Coronary artery (tissue), 2 donors: Measurements from ENCODE around the gene DYNC2H1.
A peak's percentile ranks its signal among the peaks of the same experiment; 100 is the strongest.

Experiments
- DNase-seq: peaks from one replicate; pipeline ENCODE4 v3.0.0-alpha.2; 2017; ENCODE audit warnings: low spot score
- H3K27ac ChIP-seq, 2 donors: fragments of 200-600 bp; sonication (generic); one replicate each; pipeline ENCODE4 v1.5.1; 2016 to 2019
- H3K4me3 ChIP-seq: fragments of 200-600 bp; sonication (generic); 2 replicates; pipeline ENCODE4 v1.5.1; 2016; ENCODE audit warnings: mild to moderate bottlenecking, moderate library complexity
- TF ChIP-seq, protein P1 (sequence below): fragments of 200-600 bp; sonication (generic); IDR thresholded peaks from one replicate; pipeline ENCODE4 v1.5.1; 2019; ENCODE audit warnings: antibody characterized with exemption

DYNC2H1 gene

GRCh38 chr11:103091801-103092524 is 17.3 kb upstream of the DYNC2H1 start, which contains the start of gene DCUN1D5:
DCUN1D5 (minus strand) TSS chr11:103092160; CDS start chr11:103091872, 288 bp downstream.
- H3K4me3 ChIP-seq, result peak within 1 kb of the TSS; percentile 96
- TF ChIP-seq, protein P1, sequence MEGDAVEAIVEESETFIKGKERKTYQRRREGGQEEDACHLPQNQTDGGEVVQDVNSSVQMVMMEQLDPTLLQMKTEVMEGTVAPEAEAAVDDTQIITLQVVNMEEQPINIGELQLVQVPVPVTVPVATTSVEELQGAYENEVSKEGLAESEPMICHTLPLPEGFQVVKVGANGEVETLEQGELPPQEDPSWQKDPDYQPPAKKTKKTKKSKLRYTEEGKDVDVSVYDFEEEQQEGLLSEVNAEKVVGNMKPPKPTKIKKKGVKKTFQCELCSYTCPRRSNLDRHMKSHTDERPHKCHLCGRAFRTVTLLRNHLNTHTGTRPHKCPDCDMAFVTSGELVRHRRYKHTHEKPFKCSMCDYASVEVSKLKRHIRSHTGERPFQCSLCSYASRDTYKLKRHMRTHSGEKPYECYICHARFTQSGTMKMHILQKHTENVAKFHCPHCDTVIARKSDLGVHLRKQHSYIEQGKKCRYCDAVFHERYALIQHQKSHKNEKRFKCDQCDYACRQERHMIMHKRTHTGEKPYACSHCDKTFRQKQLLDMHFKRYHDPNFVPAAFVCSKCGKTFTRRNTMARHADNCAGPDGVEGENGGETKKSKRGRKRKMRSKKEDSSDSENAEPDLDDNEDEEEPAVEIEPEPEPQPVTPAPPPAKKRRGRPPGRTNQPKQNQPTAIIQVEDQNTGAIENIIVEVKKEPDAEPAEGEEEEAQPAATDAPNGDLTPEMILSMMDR, result no peak

GRCh38 chr11:103097279-103097678 is 11.9 kb upstream of the DYNC2H1 start:
- H3K4me3 ChIP-seq, result no peak overlapping the region
- DNase-seq, result no peak
- no peak overlapping the region for H3K27ac ChIP-seq
- TF ChIP-seq, protein P1, result no peak

More at GRCh38 chr11:103091801-103092524, 17.3 kb upstream of the DYNC2H1 start, which contains the start of gene DCUN1D5:
- DNase-seq, result peak; percentile 98
- peak within 1 kb of the TSS; percentile 59 to 74 for H3K27ac ChIP-seq

DNA sequence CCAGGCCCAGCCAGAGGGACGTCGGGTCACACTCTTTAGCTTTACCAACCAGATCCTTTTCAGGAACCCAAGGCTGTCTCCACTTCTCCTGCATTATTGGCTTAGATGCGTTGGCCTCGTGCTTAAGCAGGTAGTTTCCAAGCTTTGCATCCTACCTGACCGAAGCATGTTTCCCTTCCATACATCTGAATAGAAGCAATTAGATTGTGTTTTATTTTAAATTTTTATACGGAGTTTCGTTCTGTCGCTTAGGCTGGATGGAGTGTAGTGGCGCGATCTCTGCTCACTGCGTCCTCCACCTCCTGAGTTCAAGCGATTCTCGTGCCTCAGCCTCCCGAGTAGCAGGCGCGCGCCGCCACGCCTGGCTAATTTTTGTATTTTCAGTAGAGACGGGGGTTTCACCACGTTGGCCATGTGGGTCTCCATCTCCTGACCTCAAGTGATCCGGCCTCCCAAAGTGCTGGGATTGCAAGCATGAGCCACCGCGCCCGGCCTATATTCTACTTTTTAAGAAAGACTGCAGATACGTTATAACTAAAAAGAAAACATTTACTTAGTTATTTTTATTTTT is 677 bp downstream of the DYNC2H1 start:
- peak overlapping the region; percentile 85 for H3K4me3 ChIP-seq
- no peak for DNase-seq
- peak overlapping the region; percentile 62 to 84 for H3K27ac ChIP-seq
- TF ChIP-seq, protein P1, result no peak

DNA sequence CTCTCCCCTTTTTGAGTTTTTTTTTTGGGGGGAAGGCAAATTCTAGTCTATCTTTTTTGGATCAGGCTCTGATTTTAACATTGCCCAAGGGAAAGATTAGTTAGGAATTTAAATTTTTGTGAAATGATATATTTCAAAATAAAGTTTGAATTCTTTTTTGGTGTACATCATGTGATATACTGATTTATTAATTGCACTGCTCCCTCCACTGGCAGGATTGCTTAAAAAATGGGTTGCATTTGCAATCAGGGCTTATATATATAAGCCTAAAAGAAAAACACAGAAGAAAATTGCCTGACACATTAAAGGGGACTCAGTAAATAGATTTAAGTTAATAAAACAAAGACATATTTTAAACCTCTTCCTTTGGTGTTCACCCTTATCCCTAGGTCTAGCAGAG is 1.2 kb downstream of the DYNC2H1 start:
- Histone ChIP-seq H3K27ac (no peak overlapping the region), H3K4me3 (peak overlapping the region; percentile 85)
- TF ChIP-seq, protein P1, result no peak
- DNase-seq, result no peak

GRCh38 chr11:103111400-103111799 is 2.2 kb downstream of the DYNC2H1 start:
- H3K4me3 ChIP-seq, result no peak overlapping the region
- DNase-seq, result no peak
- no peak overlapping the region for H3K27ac ChIP-seq
- TF ChIP-seq, protein P1, result no peak

DNA sequence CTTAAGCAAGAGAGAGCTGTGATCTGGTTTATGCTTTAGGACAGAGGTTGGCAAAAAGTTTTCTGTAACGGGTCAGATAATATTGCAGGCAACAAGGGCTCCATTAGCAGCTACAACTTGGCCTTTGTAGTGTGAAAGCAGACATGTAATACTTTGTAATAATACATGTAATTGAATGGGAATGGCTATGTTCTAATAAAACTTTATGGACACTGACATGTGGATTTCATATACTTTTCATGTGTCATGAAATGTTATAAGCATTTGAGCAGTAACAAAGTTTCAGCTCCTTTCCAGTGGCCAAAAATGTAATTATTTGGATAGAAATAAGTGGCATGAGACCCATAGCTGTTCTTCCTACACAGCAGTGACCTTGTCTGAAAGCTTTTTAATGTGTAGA is 3.1 kb downstream of the DYNC2H1 start:
- TF ChIP-seq, protein P1, result no peak
- no peak overlapping the region for H3K27ac ChIP-seq
- no peak overlapping the region for H3K4me3 ChIP-seq
- no peak for DNase-seq

- Histone ChIP-seq H3K27ac (no peak overlapping the region), H3K4me3 (no peak overlapping the region)
- DNase-seq, result no peak
- TF ChIP-seq, protein P1, result no peak
These were observed 5.6 kb downstream of the DYNC2H1 start for GRCh38 chr11:103114836-103115235.
